GM21576 (cell line): ENCODE data around the gene USP7.
A peak's percentile ranks its signal among the peaks of the same experiment; 100 is the strongest.
"Not testable (repeated sequence)": the region's sequence is repeated elsewhere in the genome, so short reads cannot be mapped to it uniquely, and the experiment has no call there.

Experiments used
- ATAC-seq: cut with Tn5 transposase; IDR thresholded peaks from one replicate; pipeline ENCODE4 v1.9.1; 2021; ENCODE audit warnings: mild to moderate bottlenecking, moderate library complexity; ENCODE audit not compliant: unreplicated experiment

USP7 gene

DNA sequence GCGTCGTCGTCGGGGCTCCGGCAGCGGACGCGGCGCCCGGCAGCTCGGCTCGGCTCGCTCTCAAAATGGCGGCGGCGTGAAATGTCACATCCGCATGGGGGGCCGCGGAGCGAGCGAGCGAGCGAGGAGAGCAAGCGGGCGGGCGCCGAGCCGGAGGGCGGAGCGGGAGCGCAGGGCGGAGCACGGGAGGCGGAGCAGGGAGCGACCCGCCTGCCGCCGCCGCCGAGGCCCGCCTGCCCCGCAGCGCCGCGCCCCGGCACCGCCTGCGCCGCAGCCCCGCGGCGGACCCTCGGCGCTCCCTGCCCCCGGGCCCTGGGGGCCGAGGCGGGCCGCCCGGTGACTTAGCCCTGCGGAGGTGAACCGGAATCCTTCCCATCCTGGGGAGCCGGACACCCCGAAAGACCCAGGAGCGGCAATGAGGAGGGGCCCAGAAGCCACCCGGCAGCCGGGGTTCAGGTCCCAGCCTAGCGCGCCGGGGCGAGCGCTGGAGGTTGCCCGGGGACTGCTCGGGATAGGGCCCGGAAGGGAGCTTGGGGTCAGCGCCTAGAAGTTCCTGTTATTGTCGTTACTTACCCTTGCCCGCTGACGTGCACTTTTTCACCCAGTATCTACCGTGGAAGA is at the start of gene USP7:
TSS of gene USP7 (minus strand) at position 86 of the 621 bp plus-strand sequence. CDS start 621 bp downstream, outside the sequence.
- ATAC-seq: peak; percentile 75

DNA sequence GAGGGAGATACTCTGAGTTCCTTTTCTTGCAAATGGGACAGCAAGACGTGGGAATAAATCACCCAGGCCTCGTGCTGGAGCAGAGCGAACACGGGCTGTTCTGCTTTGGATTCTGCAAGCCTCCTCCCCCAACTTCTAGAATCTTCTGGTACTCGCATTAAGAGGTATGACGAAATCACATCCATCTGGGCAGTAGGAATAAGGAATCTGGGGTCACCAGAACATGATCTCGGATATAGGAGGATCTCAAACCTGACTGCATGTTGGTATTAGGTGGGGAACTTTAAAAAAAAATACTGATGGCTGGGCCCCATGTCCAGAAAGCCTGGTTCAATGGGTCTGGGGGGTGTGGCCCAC is 49.8 kb upstream of the USP7 start:
- ATAC-seq: no peak

DNA sequence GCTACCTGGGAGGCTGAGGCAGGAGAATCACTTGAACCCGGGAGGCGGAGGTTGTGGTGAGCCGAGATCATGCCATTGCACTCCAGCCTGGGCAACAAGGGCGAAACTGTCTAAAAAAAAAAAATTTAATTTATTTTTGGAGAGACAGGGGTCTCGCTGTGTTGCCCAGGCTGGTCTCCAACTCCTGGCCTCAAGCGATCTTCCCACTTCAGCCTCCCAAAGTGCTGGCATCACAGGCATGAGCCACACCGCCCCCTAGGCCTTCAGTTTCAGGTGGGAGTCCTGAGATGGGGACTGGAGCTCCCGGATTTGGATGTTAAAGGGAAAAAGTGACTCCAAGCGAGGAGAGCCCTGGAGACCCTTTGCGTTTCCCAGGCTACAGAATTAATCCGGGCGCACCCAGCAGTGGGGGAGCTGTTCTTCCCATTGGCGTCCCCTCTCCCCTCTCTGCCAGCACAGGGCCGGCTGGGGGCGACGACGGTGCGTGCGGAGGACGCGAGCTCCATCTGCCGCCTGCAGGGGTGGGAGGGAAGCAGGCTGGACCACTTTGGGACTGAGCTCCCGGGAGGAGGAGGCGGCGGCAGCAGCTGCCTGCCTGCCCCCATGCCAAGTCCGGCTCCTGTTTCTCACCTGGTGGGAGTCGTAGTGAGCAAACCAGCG is 49.3 kb upstream of the USP7 start:
- ATAC-seq: no peak

DNA sequence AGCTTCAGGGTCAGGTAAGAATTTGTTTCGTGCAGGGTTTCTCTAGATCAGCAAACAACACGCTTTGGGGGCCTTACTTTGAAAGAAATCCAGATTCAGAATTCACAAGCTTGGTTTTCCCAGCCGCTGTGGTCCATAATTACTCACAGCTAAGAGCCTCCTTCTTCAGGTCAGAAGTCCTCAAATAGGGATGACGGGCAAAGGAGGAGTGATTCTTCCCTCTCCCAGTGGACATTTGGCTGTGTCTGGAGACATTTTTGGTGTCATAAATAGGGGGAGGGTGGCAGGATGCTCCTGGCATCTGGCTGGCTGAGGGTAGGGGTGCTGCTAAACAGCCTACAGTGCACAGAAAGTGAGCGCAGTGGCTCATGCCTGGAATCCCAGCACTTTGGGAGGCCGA is 48.6 kb upstream of the USP7 start:
- ATAC-seq: no peak

DNA sequence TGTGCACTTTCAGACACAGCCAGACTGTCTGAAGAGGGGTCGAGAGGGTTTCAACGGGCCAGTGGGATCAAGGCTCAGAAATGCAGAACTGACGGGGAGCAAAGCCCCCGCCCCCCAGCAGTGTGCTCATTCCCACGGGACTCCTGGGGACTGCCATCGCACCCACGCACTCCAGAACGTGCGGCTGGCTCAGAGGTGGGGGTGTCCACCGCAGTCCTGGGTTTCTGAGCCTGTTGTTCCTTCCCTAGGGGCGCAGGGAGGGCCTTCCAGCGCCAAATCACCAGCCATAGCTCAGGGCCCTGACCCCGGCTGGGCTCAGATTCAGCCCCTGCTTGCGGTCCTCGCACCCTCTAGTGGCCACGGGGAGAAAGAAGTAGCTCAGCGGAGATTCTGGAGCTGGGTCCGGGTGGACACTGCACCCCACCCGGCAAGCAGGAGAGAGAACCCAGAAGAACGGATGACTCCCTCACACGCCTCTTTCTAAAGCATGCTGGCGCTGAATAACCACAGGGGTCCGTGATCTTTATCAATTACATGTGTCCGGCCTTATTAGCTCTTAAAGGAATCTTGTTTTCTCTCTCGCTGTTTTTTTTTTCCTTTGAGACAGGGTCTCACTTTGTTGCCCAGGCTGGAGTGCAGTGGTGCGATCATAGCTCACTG is 45.0 kb upstream of the USP7 start:
- peak; percentile 90 for ATAC-seq

DNA sequence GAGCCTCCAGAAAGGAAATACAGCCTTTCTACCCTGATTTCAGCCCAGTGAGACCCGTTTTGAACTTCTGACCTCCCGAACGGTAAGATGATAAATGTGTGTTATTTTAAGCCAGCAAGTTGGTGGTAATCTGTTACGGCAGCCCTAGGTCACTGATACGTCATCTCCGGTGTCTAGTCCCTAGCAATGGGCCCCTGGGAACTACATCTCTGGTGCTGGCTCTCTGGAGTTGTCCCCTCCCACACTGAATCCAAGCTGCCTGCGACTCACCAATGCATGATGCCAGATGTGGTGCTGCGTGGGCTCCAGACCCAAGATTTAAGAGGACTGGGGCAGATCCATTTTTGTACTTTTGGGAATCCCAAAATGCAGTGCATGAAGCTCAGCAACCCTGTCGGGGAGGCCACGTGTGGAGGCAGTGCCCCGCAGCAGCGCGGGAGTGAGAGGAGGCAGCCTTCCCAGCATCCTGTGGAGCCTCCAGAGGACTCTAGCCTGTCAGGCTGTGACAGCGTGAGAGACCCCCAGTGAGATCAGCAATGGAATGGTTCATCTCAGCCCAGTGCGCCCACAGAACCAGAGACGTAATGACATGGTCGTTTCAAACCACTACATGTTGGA is 43.6 kb upstream of the USP7 start:
- no peak for ATAC-seq

DNA sequence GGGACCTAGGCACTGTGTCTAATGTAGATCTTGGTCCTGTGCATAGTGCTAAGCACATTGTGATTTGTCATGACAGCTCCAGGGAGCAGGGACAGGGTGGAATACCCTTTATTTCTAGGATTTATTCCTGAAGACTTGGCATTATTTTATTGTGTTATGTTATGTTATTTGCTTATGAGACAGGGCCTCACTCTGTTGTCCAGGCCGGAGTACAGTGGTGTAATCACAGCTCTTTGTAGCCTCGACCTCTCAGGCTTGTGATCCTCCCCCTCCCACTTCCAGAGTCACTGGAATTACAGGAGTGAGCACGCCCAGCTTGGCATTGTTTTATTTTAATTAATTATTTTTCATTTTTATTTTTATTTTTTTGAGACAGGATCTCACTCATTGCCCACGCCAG is 40.5 kb upstream of the USP7 start:
- ATAC-seq: no peak

DNA sequence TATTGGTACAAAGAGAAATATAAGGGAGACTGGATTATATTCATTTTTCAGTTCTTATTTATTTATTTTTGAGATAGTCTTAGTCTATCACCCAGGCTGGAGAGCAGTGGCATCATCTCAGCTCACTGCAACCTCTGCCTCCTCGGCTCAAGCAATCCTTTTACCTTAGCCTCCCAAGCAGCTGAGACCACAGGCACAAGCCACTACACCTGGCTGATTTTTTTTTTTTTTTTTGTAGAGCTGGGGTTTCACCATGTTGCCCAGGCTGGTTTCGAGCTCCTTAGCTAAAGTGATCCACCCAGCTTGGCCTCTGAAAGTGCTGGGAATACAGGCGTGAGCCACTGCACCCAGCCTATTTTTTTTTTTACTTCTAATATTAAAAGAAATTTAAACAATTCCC is 40.1 kb upstream of the USP7 start:
- no peak for ATAC-seq

DNA sequence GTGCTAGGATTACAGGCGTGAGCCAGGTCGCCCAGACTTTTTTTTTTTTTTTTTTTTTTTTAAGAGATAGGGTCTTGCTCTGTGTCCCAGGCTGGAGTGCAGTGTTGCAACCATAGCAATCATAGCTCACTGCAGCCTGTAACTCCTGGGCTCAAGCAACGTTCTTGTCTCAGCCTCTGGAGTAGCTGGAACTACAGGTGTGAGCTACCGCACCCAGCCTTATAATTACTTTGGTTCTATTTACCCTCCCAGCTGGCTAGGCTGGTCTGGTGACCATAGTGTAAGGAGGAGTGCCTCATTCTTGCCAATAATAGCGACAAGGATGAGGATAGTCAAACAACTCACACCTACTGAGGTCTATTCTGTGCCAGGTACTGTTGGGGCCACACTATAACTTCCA is 39.6 kb upstream of the USP7 start:
- no peak for ATAC-seq

DNA sequence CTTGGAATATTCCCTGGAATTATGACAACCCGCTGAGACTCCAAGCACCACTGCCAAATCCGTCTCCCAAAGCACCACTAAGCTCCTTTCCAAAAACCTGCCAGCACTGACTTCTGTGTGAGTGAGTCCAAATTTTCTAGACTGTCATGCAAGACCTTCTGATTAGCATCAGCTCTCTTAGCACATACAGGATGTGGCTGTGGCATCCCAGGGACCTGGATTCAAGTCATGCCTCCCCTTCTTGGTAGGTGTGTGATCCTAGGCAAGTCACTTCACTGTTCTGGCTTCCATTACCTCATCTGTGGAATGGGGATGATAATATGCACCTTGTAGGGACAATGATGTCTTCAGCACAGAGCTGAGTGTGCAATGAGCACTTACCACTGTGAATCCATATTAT is 38.3 kb upstream of the USP7 start:
- ATAC-seq: no peak

DNA sequence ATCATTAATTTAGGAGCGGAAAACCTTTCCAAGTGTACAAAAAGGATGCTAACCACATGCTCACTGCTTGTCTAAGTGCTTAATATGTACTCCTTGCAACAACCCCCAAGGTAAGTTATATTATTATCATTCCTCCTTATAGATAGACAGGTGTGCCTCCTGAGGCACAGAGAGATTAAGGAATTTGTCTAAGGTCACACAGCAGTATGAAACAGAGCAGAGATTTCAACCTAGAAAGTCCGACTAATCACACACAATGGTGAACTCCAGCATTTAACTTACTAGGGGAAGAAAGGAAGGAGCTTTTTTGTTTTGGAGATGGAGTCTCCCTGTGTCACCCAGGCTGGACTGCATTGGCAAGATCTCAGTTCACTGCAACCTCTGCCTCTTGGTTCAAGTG is 37.0 kb upstream of the USP7 start:
- ATAC-seq: no peak

DNA sequence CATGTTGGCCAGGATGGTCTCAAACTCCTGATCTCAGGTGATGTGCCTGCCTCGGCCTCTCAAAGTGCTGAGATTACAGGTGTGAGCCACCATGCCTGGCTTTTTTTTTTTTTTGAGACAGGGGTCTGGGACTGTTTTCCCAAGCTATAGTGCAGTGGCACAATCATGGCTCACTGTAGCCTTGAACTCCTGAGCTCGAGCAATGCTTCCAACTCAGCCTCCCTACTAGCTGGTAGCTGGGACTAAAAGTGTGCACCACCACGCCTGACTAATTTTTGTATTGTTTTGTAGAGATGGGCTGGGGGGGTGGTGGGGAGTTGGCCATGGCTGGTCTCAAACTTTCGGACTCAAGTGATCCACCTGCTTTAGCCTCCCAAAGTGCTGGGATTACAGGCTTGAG is 36.1 kb upstream of the USP7 start:
- ATAC-seq: no peak

DNA sequence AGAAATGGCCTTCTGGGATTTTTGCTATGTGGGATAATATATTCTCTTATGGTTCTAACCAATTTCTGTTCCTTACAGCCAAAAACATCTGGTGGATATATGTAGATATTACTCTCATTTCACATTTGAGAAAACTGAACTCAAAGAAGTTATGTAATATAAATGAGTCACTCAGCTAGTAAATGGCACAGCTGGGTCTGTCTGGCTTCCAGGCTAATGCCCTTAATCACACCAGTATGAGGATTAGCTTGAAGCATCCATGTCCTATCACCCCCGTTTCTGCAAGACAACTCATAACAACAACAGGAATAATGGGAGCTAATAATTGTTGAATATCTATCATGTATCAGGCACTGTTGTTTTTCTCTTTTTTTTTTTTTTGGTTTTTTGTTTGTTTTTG is 34.4 kb upstream of the USP7 start:
- ATAC-seq: no peak

DNA sequence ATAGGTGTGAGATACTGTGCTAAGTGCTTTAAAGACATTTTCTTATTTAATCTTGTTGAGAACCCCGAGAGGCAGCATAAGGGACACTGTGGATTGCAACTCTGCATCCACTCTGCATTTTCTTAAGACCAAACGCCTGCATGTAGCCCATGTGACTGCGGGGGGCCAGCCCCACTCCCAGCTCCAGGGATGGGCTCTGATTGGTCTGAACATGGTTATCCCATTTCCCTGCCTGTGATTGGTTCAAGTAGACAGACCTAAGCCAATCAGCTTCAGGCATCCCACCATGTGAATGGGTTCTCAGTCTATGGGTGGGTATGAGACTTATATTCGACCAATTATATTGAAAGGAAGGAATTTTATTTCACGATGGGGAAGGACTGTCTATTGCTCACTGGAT is 33.2 kb upstream of the USP7 start:
- ATAC-seq: no peak

DNA sequence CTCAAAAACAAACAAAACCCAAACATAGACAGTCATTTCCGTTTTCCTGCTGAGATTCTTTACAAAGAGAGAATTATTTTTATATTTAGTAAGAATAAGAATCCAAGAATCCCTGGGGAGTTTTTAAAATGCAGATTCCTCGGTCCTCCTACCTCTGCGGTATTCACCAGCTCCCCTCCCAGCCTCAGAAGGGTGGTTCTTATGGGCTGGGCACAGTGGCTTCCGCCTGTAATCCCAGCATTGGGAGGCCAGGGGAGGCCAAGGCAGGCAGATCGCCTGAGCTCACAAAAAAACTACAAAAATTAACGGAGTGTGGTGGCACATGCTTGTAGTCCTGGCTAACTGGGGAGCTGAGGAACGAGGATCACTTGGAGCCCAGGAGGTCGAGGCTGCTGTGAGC is 26.7 kb upstream of the USP7 start:
- no peak for ATAC-seq

DNA sequence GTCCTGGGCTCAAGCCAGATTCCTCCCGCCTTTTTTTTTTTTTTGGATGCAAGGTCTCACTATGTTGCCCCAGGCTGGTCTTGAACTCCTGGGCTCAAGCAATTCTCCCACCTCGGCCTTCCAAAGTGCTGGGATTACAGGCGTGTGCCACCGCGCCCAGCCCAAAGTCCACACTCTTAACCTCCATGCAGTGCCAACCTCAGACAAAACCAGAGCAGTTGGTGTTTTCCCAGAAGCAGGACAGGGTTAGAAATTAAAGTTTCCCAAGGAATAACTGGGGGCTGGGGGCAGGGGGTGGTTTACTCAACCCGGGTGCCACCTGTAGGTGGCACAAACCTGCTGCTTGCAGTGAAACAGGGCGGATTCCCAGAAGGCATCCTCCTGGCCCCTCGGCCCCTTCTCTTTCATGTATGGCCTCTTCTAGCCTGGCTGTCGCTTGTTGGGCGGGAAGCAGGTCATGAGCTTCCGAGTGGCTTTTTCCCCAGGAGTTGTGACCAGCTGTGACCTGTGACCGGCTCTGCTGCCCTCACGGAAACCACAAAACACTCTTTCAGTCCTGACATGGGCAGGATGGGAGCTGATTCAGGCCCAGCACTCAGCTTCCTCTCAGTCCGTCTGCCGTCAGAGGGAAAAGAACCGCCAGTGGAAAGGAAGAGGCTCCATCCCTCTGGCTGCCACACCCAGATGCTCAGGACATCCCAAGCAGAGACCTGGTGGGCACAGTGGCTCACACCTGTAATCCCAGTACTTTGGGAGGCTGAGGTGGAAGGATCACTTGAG is 25.6 kb upstream of the USP7 start:
- ATAC-seq: no peak

DNA sequence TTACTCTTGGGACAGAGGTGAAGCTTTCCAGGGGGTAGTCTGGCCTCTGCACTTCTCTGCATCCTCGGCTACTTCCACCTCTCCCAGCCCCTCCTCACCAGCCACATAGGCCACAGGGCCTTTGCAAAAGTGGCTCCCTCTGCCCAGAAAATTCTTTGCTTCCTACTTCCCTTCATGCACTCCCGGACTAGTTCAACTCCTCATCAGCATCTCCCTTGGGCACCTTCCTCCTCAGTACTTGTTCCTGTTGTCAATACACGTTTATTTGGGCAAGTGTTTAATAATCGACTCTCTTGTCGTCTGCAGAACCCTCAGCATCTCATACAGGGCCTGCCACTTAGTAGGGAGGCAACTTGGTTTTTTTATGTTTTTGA is 23.1 kb upstream of the USP7 start:
- no peak for ATAC-seq

DNA sequence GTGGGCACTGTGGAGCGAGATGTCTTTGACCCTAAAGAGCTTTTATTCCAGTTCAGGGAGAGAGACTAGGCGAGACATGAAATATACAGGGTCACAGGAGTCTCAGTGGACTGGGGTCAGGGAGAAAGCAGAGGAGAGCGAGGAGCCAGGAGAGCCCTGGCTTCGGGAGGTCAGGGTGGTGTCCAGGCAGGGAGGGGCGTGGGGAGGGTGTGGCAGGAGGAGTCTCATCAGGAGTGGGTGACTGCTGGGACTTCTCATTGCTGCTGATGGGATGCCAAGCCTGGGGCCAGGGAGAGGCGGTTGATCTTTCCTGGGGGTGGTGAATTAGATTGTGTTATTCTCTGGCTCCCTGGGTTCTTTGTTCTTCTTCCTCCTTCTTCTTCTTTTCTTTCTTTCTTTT is 22.4 kb upstream of the USP7 start:
- no peak for ATAC-seq

DNA sequence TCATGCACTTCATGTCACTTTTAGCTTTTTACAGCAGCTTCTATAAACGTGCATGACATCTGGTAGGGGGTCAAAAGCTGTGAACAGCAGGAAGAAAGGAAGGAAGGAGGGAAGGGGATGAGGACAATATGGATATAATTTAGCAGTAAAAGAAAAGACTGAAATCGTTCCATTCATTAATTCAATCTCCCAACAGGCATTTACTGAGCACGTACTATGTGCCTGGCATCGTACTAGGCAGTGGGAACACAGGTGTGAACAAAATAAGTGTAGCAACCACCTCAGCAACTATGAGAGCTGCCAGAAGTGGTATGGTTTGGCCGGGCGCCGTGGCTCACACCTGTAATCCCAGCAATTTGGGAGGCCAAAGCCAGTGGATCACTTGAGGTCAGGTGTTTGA is 19.1 kb upstream of the USP7 start:
- ATAC-seq: no peak

DNA sequence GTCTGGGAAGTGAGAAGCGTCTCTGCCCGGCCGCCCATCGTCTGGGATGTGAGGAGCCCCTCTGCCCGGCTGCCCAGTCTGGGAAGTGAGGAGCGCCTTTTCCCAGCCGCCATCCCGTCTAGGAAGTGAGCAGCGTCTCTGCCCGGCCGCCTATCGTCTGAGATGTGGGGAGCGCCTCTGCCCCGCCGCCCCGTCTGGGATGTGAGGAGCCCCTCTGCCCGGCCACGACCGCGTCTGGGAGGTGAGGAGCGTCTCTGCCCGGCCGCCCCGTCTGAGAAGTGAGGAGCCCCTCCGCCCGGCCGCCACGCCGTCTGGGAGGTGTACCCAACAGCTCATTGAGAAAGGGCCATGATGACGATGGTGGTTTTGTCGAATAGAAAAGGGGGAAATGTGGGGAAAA is 18.2 kb upstream of the USP7 start:
- not testable (repeated sequence) for ATAC-seq

DNA sequence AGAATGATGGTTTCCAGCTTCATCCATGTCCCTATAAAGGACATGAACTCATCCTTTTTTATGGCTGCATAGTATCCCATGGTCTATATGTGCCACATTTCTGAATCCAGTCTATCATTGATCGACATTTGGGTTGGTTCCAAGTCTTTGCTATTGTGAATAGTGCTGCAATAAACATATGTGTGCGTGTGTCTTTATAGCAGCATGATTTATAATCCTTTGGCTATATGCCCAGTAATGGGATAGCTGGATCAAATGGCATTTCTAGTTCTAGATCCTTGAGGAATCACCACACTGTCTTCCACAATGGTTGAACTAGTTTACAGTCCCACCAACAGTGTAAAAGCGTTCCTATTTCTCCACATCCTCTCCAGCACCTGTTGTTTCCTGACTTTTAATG is 12.5 kb upstream of the USP7 start:
- ATAC-seq: not testable (repeated sequence)
